ENCODE measurements around the gene ATP7A.
A peak's percentile ranks its signal among the peaks of the same experiment; 100 is the strongest.
"Not testable (repeated sequence)": the region's sequence is repeated elsewhere in the genome, so short reads cannot be mapped to it uniquely, and the experiment has no call there.

Gene ATP7A

GRCh38 chrX:78042601-78043000, 132.1 kb downstream of the ATP7A start:
- no peak for DNase-seq

- no peak for DNase-seq
These were observed 135.9 kb downstream of the ATP7A start for GRCh38 chrX:78046362-78046761.

- no peak for DNase-seq
These were observed 137.6 kb downstream of the ATP7A start for GRCh38 chrX:78048052-78048451.

GRCh38 chrX:78063687-78064086, 153.2 kb downstream of the ATP7A start:
- no peak for DNase-seq

- no peak for DNase-seq
These were observed 153.7 kb downstream of the ATP7A start for GRCh38 chrX:78064152-78064551.

- DNase-seq, result peak; percentile 82
These were observed 154.5 kb downstream of the ATP7A start for GRCh38 chrX:78064698-78065601.

- DNase-seq, result no peak
These were observed 155.6 kb downstream of the ATP7A start for GRCh38 chrX:78066110-78066509.

- no peak for DNase-seq
These were observed 160.8 kb downstream of the ATP7A start for GRCh38 chrX:78071331-78071730.

GRCh38 chrX:78073147-78074077, 162.9 kb downstream of the ATP7A start:
- DNase-seq, result peak; percentile 35

GRCh38 chrX:78074088-78074487, 163.6 kb downstream of the ATP7A start:
- DNase-seq, result no peak

GRCh38 chrX:78075787-78076389, 165.4 kb downstream of the ATP7A start:
- DNase-seq, result peak; percentile 81

- not testable (repeated sequence) for DNase-seq
These were observed 170.9 kb downstream of the ATP7A start for GRCh38 chrX:78081413-78081812.

- DNase-seq, result peak; percentile 28
These were observed 181.8 kb downstream of the ATP7A start for GRCh38 chrX:78092296-78092695.

GRCh38 chrX:78098108-78098507, 187.6 kb downstream of the ATP7A start:
- DNase-seq, result no peak

All from activated CD4-positive, alpha-beta T cell treated with anti-CD3 and anti-CD28 coated beads, Interleukin-10, Interleukin-2, amounts not matched to agents 100 ng/mL and 50 ng/mL, durations not matched to agents 16 hours and 8 hours (primary cell).